HUES48 (cell line): Measurements from ENCODE around the gene GOT1.

ENCODE experiments used
- H3K27ac ChIP-seq: one replicate; pipeline ENCODE4 v1.7.0; 2013; ENCODE audit warnings: low read depth, low read length, inconsistent platforms
- H3K27me3 ChIP-seq: 2 replicates; pipeline ENCODE4 v1.6.1; 2013; ENCODE audit warnings: mild to moderate bottlenecking, low read length; ENCODE audit not compliant: control insufficient read depth, insufficient read depth
- H3K36me3 ChIP-seq: 2 replicates; pipeline ENCODE4 v1.6.1; 2013; ENCODE audit warnings: low read length; ENCODE audit not compliant: control insufficient read depth, insufficient read depth
- H3K4me1 ChIP-seq: 2 replicates; pipeline ENCODE4 v1.6.1; 2013; ENCODE audit warnings: mild to moderate bottlenecking, low read length; ENCODE audit not compliant: control insufficient read depth, insufficient read depth
- H3K4me3 ChIP-seq: 2 replicates; pipeline ENCODE4 v1.5.1; 2013; ENCODE audit warnings: mild to moderate bottlenecking, low read depth, low read length
- H3K9ac ChIP-seq: 2 replicates; pipeline ENCODE4 v1.6.1; 2013; ENCODE audit warnings: mild to moderate bottlenecking, low read depth, low read length, moderate library complexity
- H3K9me3 ChIP-seq: 2 replicates; pipeline ENCODE4 v1.6.1; 2013; ENCODE audit warnings: low read length; ENCODE audit not compliant: control insufficient read depth, insufficient read depth

Gene GOT1

GRCh38 chr10:99433378-99434020, 3.1 kb upstream of the GOT1 start:
- Histone ChIP-seq H3K9ac (no peak overlapping the region), H3K27ac (no peak overlapping the region)

GRCh38 chr10:99432881-99433280, 2.5 kb upstream of the GOT1 start:
- Histone ChIP-seq H3K9me3 (no peaks in the 10 kb centered on the region), H3K27ac (no peak overlapping the region), H3K4me1 (no peaks in the 10 kb centered on the region; the same call in 1 of the 2 replicates), H3K36me3 (0 out of 2 replicates have a peak, but pooled peaks cover 4% of the 10 kb centered on the region), H3K9ac (no peak overlapping the region), H3K27me3 (no peaks in the 10 kb centered on the region), H3K4me3 (no peak overlapping the region)

More at GRCh38 chr10:99433378-99434020, 3.1 kb upstream of the GOT1 start:
- 0 out of 2 replicates have a peak, but pooled peaks cover 4% of the 10 kb centered on the region for H3K36me3 ChIP-seq
- no peak overlapping the region for H3K4me3 ChIP-seq
- H3K9me3 ChIP-seq = no peaks in the 10 kb centered on the region
- no peaks in the 10 kb centered on the region; the same call in 1 of the 2 replicates for H3K4me1 ChIP-seq
- H3K27me3 ChIP-seq = no peaks in the 10 kb centered on the region

GRCh38 chr10:99432047-99432446, 1.6 kb upstream of the GOT1 start:
- H3K27me3 ChIP-seq = no peaks in the 10 kb centered on the region
- no peaks in the 10 kb centered on the region; the same call in 1 of the 2 replicates for H3K4me1 ChIP-seq
- H3K36me3 ChIP-seq = 0 out of 2 replicates have a peak, but pooled peaks cover 4% of the 10 kb centered on the region
- H3K9me3 ChIP-seq = no peaks in the 10 kb centered on the region
- H3K9ac ChIP-seq = no peak overlapping the region
- peak overlapping the region; percentile 89 for H3K4me3 ChIP-seq
- H3K27ac ChIP-seq = no peak overlapping the region

- Histone ChIP-seq H3K27ac (peak overlapping the region; percentile 61), H3K27me3 (no peaks in the 10 kb centered on the region), H3K4me3 (peak overlapping the region; percentile 89), H3K9ac (peak overlapping the region; percentile 80), H3K4me1 (no peaks in the 10 kb centered on the region; the same call in 1 of the 2 replicates), H3K36me3 (0 out of 2 replicates have a peak, but pooled peaks cover 4% of the 10 kb centered on the region), H3K9me3 (no peaks in the 10 kb centered on the region)
Observed at GRCh38 chr10:99431190-99431760, 851 bp upstream of the GOT1 start.

- H3K27me3 ChIP-seq = no peaks in the 10 kb centered on the region
- H3K9me3 ChIP-seq = no peaks in the 10 kb centered on the region
- H3K36me3 ChIP-seq = peaks cover 12% of the 10 kb centered on the region; the same call in 1 of the 2 replicates
- peak overlapping the region; percentile 83 for H3K9ac ChIP-seq
- H3K4me1 ChIP-seq = no peaks in the 10 kb centered on the region; the same call in 1 of the 2 replicates
- peak overlapping the region; percentile 89 for H3K4me3 ChIP-seq
- peak overlapping the region; percentile 71 for H3K27ac ChIP-seq
Observed at GRCh38 chr10:99430116-99430450, 341 bp downstream of the GOT1 start.

- Histone ChIP-seq H3K9ac (peak overlapping the region; percentile 83), H3K4me3 (peak overlapping the region; percentile 89), H3K4me1 (no peaks in the 10 kb centered on the region; the same call in 1 of the 2 replicates), H3K27ac (no peak overlapping the region), H3K36me3 (peaks cover 17% of the 10 kb centered on the region; the same call in 1 of the 2 replicates), H3K9me3 (no peaks in the 10 kb centered on the region), H3K27me3 (no peaks in the 10 kb centered on the region)
Observed at GRCh38 chr10:99429517-99430095, 818 bp downstream of the GOT1 start.

- Histone ChIP-seq H3K27ac (no peak overlapping the region), H3K36me3 (peaks cover 14% of the 10 kb centered on the region; the same call in 1 of the 2 replicates), H3K27me3 (no peaks in the 10 kb centered on the region), H3K4me1 (no peaks in the 10 kb centered on the region; the same call in 1 of the 2 replicates), H3K4me3 (no peak overlapping the region), H3K9me3 (no peaks in the 10 kb centered on the region), H3K9ac (no peak overlapping the region)
Observed at GRCh38 chr10:99427566-99428190, 2.7 kb downstream of the GOT1 start.

- no peaks in the 10 kb centered on the region for H3K27me3 ChIP-seq
- H3K9ac ChIP-seq = no peak overlapping the region
- no peaks in the 10 kb centered on the region; the same call in 1 of the 2 replicates for H3K4me1 ChIP-seq
- H3K4me3 ChIP-seq = no peak overlapping the region
- peaks cover 14% of the 10 kb centered on the region; the same call in 1 of the 2 replicates for H3K36me3 ChIP-seq
- H3K9me3 ChIP-seq = no peaks in the 10 kb centered on the region
- H3K27ac ChIP-seq = no peak overlapping the region
Observed at GRCh38 chr10:99426689-99427088, 3.7 kb downstream of the GOT1 start.

GRCh38 chr10:99425204-99425603, 5.2 kb downstream of the GOT1 start:
- Histone ChIP-seq H3K9me3 (no peaks in the 10 kb centered on the region), H3K27me3 (no peaks in the 10 kb centered on the region), H3K36me3 (peaks cover 22% of the 10 kb centered on the region), H3K9ac (no peak overlapping the region), H3K4me1 (no peaks in the 10 kb centered on the region; the same call in 1 of the 2 replicates), H3K4me3 (no peak overlapping the region), H3K27ac (no peak overlapping the region)

- H3K4me3 ChIP-seq = no peak overlapping the region
- H3K36me3 ChIP-seq = peaks cover 27% of the 10 kb centered on the region
- H3K9ac ChIP-seq = no peak overlapping the region
- H3K9me3 ChIP-seq = no peaks in the 10 kb centered on the region
- H3K27ac ChIP-seq = no peak overlapping the region
- no peaks in the 10 kb centered on the region; the same call in 1 of the 2 replicates for H3K4me1 ChIP-seq
- no peaks in the 10 kb centered on the region for H3K27me3 ChIP-seq
Observed at GRCh38 chr10:99424656-99425055, 5.8 kb downstream of the GOT1 start.
